ENCODE results near the gene NRP1.

GRCh38 chr10:33323721-33324120 lies 10.7 kb downstream of the NRP1 start:
- TF ChIP-seq CTCF (IDR thresholded peaks at IDR 0.05; ENCODE audit: low read depth, low read length, poor library complexity, severe bottlenecking) (no peak), EZH2phosphoT487 (IDR thresholded peaks at IDR 0.05; ENCODE audit: borderline replicate concordance, low read length) (no peak)
